ENCODE measurements around the gene PXMP2.

DNA sequence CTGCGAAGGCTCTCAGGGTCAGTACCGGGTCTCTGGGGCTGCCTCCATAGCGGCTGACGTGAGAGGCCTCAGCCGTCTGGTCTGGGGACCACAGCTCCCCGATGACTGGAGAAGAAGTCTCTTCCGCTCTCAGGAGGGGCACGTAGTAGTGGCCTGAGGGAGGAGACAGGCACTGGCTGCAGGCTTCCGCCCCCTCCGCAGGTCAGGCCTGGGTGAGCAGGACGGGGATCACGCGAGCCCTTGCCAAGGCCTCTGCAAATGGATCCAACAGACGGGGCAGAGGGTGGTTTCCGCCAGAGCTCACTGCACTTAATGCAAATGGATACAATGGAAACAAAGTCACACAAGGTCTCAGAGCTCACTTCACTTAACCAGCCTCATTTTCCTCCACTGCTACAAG lies 49.5 kb downstream of the PXMP2 start:
- TF ChIP-seq, protein P1, sequence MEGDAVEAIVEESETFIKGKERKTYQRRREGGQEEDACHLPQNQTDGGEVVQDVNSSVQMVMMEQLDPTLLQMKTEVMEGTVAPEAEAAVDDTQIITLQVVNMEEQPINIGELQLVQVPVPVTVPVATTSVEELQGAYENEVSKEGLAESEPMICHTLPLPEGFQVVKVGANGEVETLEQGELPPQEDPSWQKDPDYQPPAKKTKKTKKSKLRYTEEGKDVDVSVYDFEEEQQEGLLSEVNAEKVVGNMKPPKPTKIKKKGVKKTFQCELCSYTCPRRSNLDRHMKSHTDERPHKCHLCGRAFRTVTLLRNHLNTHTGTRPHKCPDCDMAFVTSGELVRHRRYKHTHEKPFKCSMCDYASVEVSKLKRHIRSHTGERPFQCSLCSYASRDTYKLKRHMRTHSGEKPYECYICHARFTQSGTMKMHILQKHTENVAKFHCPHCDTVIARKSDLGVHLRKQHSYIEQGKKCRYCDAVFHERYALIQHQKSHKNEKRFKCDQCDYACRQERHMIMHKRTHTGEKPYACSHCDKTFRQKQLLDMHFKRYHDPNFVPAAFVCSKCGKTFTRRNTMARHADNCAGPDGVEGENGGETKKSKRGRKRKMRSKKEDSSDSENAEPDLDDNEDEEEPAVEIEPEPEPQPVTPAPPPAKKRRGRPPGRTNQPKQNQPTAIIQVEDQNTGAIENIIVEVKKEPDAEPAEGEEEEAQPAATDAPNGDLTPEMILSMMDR (IDR thresholded peaks at IDR 0.05; ENCODE audit: low read depth, low read length) = no peak
- no peak for TF ChIP-seq EZH2phosphoT487 (IDR thresholded peaks at IDR 0.05; ENCODE audit: low read depth)
